HepG2 (cell line): ENCODE measurements around the gene PHACTR3. TPM values are rescaled to one million over a fixed set of nuclear protein-coding genes. Genes with fewer than 3 reads are reported as not detected.

Experiments
- ATAC-seq: fragments of 200-7000 bp; cut with Tn5 transposase; 3 replicates; pipeline ENCODE4 v1.9.1; 2020; ENCODE audit warnings: mild to moderate bottlenecking, moderate library complexity
- BruUV-seq: library from RNA; stranded (reverse); fragments of 400-500 nt; replicated peaks from 2 replicates; lab custom pipeline; 2021; lab: Mats Ljungman, UMichigan
- CTCF ChIA-PET: fragments of 300-600 bp; formaldehyde crosslinking; extraction: SDS; loops from one replicate; lab custom pipeline; 2021; ENCODE audit warnings: low total read pairs, inconsistent platforms, low intra/inter-chr PET ratio; lab: Yijun Ruan, JAX
- POLR2A ChIA-PET: fragments of 350-600 bp; sonication (Branson Sonifier 250); formaldehyde crosslinking; loops from one replicate; lab custom pipeline; 2020; ENCODE audit warnings: antibody characterized with exemption, inconsistent platforms; lab: Yijun Ruan, JAX
- DNase-seq: peaks from one replicate; pipeline ENCODE4 v3.0.0-alpha.2; 2015; ENCODE audit warnings: low spot score
- FAIRE-seq: peaks from 3 replicates; lab custom pipeline; 2011; peaks lifted over from hg19 to GRCh38; lab: Jason Lieb, UNC
- H2AFZ ChIP-seq: one replicate; pipeline ENCODE4 v1.6.1; 2011; ENCODE audit warnings: low read length, inconsistent platforms
- H3K27ac ChIP-seq: fragments of 300-600 bp; 3 replicates; pipeline ENCODE4 v1.8.0; 2011; ENCODE audit warnings: mixed run types, mild to moderate bottlenecking, mixed read lengths, low read length, inconsistent platforms; ENCODE audit not compliant: insufficient read depth; ENCODE audit errors: extremely low read length
- H3K27me3 ChIP-seq, 2 experiments: fragments of 200-600 bp in 1 of 2; 2 replicates in 1 of 2; 3 replicates in 1 of 2; pipeline versions ENCODE4 v1.6.0 to v1.8.0; 2011; ENCODE audit warnings: low read length in 2 of 2, mild to moderate bottlenecking in 2 of 2, moderate library complexity in 2 of 2, inconsistent platforms in 1 of 2; ENCODE audit not compliant: insufficient read depth in 2 of 2, control insufficient read depth in 1 of 2
- H3K36me3 ChIP-seq, 2 experiments: fragments of 200-600 bp in 1 of 2; replicated peaks in 1 of 2; 2 replicates in 1 of 2; 3 replicates in 1 of 2; pipeline versions ENCODE4 v1.5.1 to v1.8.0; 2011; ENCODE audit warnings: low read length in 2 of 2, inconsistent platforms in 1 of 2; ENCODE audit not compliant: insufficient read depth in 2 of 2, control insufficient read depth in 1 of 2
- H3K4me1 ChIP-seq: 2 replicates; pipeline ENCODE4 v1.5.1; 2012; ENCODE audit warnings: low read length, inconsistent platforms; ENCODE audit not compliant: insufficient read depth
- H3K4me2 ChIP-seq: 2 replicates; pipeline ENCODE4 v1.6.0; 2011; ENCODE audit warnings: low read depth, low read length, inconsistent platforms
- H3K4me3 ChIP-seq, 3 experiments: fragments of 200-600 bp in 1 of 3; sonication (generic), shearing (Covaris generic) in 1 of 3; replicated peaks in 1 of 3; 2 replicates each; pipeline ENCODE4 v1.5.1; 2011 to 2016; ENCODE audit warnings: low read length in 3 of 3, inconsistent platforms in 2 of 3, low read depth in 2 of 3, mild to moderate bottlenecking in 2 of 3, control low read depth in 1 of 3, mixed read lengths in 1 of 3; ENCODE audit not compliant: insufficient read depth in 1 of 3
- H3K79me2 ChIP-seq: one replicate; pipeline ENCODE4 v1.6.1; 2011; ENCODE audit warnings: low read length, inconsistent platforms; ENCODE audit not compliant: insufficient read depth
- H3K9ac ChIP-seq: 2 replicates; pipeline ENCODE4 v1.6.0; 2011; ENCODE audit warnings: mild to moderate bottlenecking, low read depth, low read length, inconsistent platforms; ENCODE audit not compliant: insufficient read depth
- H3K9me3 ChIP-seq: 2 replicates; pipeline ENCODE4 v1.5.1; 2012; ENCODE audit warnings: mild to moderate bottlenecking, low read length
- H4K20me1 ChIP-seq: 2 replicates; pipeline ENCODE4 v1.6.0; 2011; ENCODE audit warnings: inconsistent platforms, mild to moderate bottlenecking, low read length, moderate library complexity; ENCODE audit not compliant: insufficient read depth
- ARNT2 ChIP-seq: sonication (generic); formaldehyde crosslinking; IDR thresholded peaks from 2 replicates; pipeline ENCODE4 v1.8.0; 2022; ENCODE audit warnings: mild to moderate bottlenecking, low read depth, missing genetic modification reagents, moderate library complexity
- BCL6 ChIP-seq: IDR thresholded peaks from 2 replicates; pipeline ENCODE4 v1.6.1; 2016; ENCODE audit warnings: missing genetic modification reagents, missing compliant biosample characterization
- DNMT1 ChIP-seq: sonication (generic); formaldehyde crosslinking; IDR thresholded peaks from 2 replicates; pipeline ENCODE4 v1.5.1; 2020; ENCODE audit warnings: mild to moderate bottlenecking, missing genetic modification reagents
- FOXK1 ChIP-seq: sonication (generic); formaldehyde crosslinking; IDR thresholded peaks from 2 replicates; pipeline ENCODE4 v1.4.0; 2020; ENCODE audit warnings: low read depth, missing genetic modification reagents, borderline replicate concordance
- HDAC6 ChIP-seq: fragments of 200-600 bp; sonication (generic); IDR thresholded peaks from 2 replicates; pipeline ENCODE4 v1.7.0; 2017; ENCODE audit warnings: mild to moderate bottlenecking, antibody characterized with exemption, low read length, low read depth
- KDM1A ChIP-seq: IDR thresholded peaks from 2 replicates; pipeline ENCODE4 v1.6.1; 2016; ENCODE audit warnings: missing compliant biosample characterization
- MBD4 ChIP-seq: IDR thresholded peaks from 2 replicates; pipeline ENCODE4 v1.6.1; 2012; ENCODE audit warnings: low read length, inconsistent platforms, borderline replicate concordance
- MIER2 ChIP-seq: IDR thresholded peaks from 2 replicates; pipeline ENCODE4 v1.6.1; 2016; ENCODE audit warnings: missing biosample characterization, missing genetic modification reagents
- SALL2 ChIP-seq: sonication (generic); formaldehyde crosslinking; IDR thresholded peaks from 2 replicates; pipeline ENCODE4 v1.8.1; 2023; ENCODE audit warnings: mild to moderate bottlenecking, missing genetic modification reagents, inconsistent platforms
- SOX5 ChIP-seq: IDR thresholded peaks from 2 replicates; pipeline ENCODE4 v1.6.1; 2016; ENCODE audit warnings: borderline replicate concordance
- SRSF9 ChIP-seq: fragments of 200-400 bp; formaldehyde crosslinking; IDR thresholded peaks from 2 replicates; pipeline ENCODE4 v1.6.1; 2018; ENCODE audit warnings: borderline replicate concordance, mild to moderate bottlenecking, low read depth, low read length; ENCODE audit not compliant: insufficient read depth, poor library complexity, severe bottlenecking
- ZBTB14 ChIP-seq: sonication (generic); formaldehyde crosslinking; IDR thresholded peaks from 2 replicates; pipeline ENCODE4 v1.4.0; 2020; ENCODE audit warnings: missing genetic modification reagents
- ZNF12 ChIP-seq: sonication (generic); formaldehyde crosslinking; IDR thresholded peaks from 2 replicates; pipeline ENCODE4 v1.5.0; 2020; ENCODE audit warnings: missing genetic modification reagents
- ZNF234 ChIP-seq: sonication (generic); formaldehyde crosslinking; conservative IDR thresholded peaks from 2 replicates; pipeline ENCODE4 v1.5.1; 2020; ENCODE audit warnings: mild to moderate bottlenecking, missing genetic modification reagents
- ZNF530 ChIP-seq: sonication (generic); formaldehyde crosslinking; IDR thresholded peaks from 2 replicates; pipeline ENCODE4 v1.5.0; 2020; ENCODE audit warnings: low read depth, mild to moderate bottlenecking, missing genetic modification reagents
- WGBS: methylation state at CpG from one replicate; pipeline ENCODE4 v1.1.6; 2017; ENCODE audit warnings: low lambda C conversion rate; 5-methylcytosine and 5-hydroxymethylcytosine counted together
- in situ Hi-C: cut with HindIII; loops from 2 replicates; pipeline ENCODE4 v1.10.0; 2017; ENCODE audit warnings: low pct_unique_long_range_greater_than_20kb; ENCODE audit not compliant: extremely low pct_ligation_motif_present
- intact Hi-C: fragments of 100-400 bp; cut with micrococcal nuclease; formaldehyde crosslinking; loops from one replicate; pipeline ENCODE4 v1.10.0; 2022; ENCODE audit not compliant: unreplicated experiment
- polyA plus RNA-seq, 8 experiments: library from polyadenylated mRNA; depleted of rRNA in 3 of 8; stranded (reverse) in 7 of 8; unstranded in 1 of 8; fragments of >200 nt; fragmentation: Illumina TruSeq in 4 of 8; extraction: Trizol in 4 of 8; gene quantifications; 2 replicates each; pipeline versions ENCODE4 v1.2.1 to v1.2.3, GENCODE V29; 2011 to 2016; ENCODE audit warnings: low read depth in 4 of 8, missing spikeins in 1 of 8, mixed read lengths in 1 of 8; ENCODE audit not compliant: insufficient read depth in 1 of 8
- total RNA-seq, 5 experiments: library from RNA; depleted of rRNA; stranded (reverse); fragments of >200 nt; fragmentation: Illumina TruSeq; extraction: Trizol; gene quantifications; 2 replicates each; pipeline ENCODE4 v1.2.3, GENCODE V29; 2016; ENCODE audit warnings: low read depth in 1 of 5
- TF ChIP-seq, protein P1 (sequence below): sonication (generic); formaldehyde crosslinking; IDR thresholded peaks from 2 replicates; pipeline ENCODE4 v1.4.0; 2020; ENCODE audit warnings: low read depth, mild to moderate bottlenecking, missing genetic modification reagents
- TF ChIP-seq, protein P2 (sequence below): sonication (generic); formaldehyde crosslinking; IDR thresholded peaks from 2 replicates; pipeline ENCODE4 v1.4.0; 2020; ENCODE audit warnings: missing genetic modification reagents
- TF ChIP-seq, protein P3 (sequence below), 2 experiments: fragments of 450-650 bp in 1 of 2; sonication (generic) in 1 of 2; formaldehyde crosslinking; IDR thresholded peaks; 2 replicates each; pipeline versions ENCODE4 v1.5.0 to v1.8.0; 2020 to 2022; ENCODE audit warnings: mild to moderate bottlenecking in 1 of 2, missing genetic modification reagents in 1 of 2

The PHACTR3 gene
- total and polyA plus RNA-seq, 2 of the 13 experiments (the other 11 are each of a cell fraction or from before 2014, with no cell fraction given): not detected

DNA sequence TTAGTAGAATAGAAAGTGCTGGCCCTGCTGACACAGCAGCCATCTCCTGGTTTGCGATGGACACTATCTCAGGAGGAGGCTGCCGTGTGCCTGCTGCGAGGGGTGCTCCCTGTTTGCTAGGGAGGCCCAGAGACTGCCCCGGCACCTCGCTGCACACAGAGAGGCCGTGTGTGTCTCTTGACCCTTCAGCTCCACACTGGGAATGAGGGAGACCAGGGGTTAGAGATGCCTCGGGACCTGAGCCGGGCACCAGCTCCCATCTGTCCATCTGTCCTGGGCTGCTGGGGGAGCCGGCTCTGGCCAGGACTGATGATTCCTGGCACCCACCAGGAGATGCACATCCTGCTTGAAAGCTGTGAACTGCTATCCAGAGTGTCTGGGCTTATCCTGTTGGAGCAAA, 18.2 kb downstream of the PHACTR3 start:
- Histone ChIP-seq H3K4me3 (no peak overlapping the region), H3K4me2 (no peak overlapping the region), H3K27me3 (peaks cover 16 to 39% of the 10 kb centered on the region in 2 experiments; a peak in 3 of 5 replicates), H3K79me2 (no peaks in the 10 kb centered on the region), H4K20me1 (no peaks in the 10 kb centered on the region), H3K9ac (no peak overlapping the region), H3K36me3 (no peaks in the 10 kb centered on the region), H3K27ac (no peak overlapping the region), H2AFZ (no peak overlapping the region), H3K4me1 (no peaks in the 10 kb centered on the region), H3K9me3 (no peaks in the 10 kb centered on the region)
- FAIRE-seq (no peak), ATAC-seq (no peak), DNase-seq (no peak)
- ChIA-PET CTCF (no interaction called here), POLR2A (no interaction called here)
- TF ChIP-seq KDM1A (CRISPR knock-in tag): no peak
- TF ChIP-seq MIER2 (CRISPR knock-in tag): no peak
- TF ChIP-seq ARNT2 (CRISPR knock-in tag): no peak
- no peak for TF ChIP-seq SALL2 (CRISPR knock-in tag)
- TF ChIP-seq DNMT1 (CRISPR knock-in tag): no peak
- TF ChIP-seq HDAC6: no peak
- no peak for TF ChIP-seq SRSF9
- no peak for TF ChIP-seq MBD4
- TF ChIP-seq ZNF234 (CRISPR knock-in tag): no peak
- no peak for TF ChIP-seq BCL6 (CRISPR knock-in tag)
- no peak for TF ChIP-seq ZBTB14 (CRISPR knock-in tag)
- no peak for TF ChIP-seq ZNF530 (CRISPR knock-in tag)
- TF ChIP-seq SOX5 (CRISPR knock-in tag): no peak
- TF ChIP-seq, protein P1, sequence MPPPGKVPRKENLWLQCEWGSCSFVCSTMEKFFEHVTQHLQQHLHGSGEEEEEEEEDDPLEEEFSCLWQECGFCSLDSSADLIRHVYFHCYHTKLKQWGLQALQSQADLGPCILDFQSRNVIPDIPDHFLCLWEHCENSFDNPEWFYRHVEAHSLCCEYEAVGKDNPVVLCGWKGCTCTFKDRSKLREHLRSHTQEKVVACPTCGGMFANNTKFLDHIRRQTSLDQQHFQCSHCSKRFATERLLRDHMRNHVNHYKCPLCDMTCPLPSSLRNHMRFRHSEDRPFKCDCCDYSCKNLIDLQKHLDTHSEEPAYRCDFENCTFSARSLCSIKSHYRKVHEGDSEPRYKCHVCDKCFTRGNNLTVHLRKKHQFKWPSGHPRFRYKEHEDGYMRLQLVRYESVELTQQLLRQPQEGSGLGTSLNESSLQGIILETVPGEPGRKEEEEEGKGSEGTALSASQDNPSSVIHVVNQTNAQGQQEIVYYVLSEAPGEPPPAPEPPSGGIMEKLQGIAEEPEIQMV (CRISPR knock-in tag): no peak
- no peak for TF ChIP-seq ZNF12 (CRISPR knock-in tag)
- TF ChIP-seq, protein P2, sequence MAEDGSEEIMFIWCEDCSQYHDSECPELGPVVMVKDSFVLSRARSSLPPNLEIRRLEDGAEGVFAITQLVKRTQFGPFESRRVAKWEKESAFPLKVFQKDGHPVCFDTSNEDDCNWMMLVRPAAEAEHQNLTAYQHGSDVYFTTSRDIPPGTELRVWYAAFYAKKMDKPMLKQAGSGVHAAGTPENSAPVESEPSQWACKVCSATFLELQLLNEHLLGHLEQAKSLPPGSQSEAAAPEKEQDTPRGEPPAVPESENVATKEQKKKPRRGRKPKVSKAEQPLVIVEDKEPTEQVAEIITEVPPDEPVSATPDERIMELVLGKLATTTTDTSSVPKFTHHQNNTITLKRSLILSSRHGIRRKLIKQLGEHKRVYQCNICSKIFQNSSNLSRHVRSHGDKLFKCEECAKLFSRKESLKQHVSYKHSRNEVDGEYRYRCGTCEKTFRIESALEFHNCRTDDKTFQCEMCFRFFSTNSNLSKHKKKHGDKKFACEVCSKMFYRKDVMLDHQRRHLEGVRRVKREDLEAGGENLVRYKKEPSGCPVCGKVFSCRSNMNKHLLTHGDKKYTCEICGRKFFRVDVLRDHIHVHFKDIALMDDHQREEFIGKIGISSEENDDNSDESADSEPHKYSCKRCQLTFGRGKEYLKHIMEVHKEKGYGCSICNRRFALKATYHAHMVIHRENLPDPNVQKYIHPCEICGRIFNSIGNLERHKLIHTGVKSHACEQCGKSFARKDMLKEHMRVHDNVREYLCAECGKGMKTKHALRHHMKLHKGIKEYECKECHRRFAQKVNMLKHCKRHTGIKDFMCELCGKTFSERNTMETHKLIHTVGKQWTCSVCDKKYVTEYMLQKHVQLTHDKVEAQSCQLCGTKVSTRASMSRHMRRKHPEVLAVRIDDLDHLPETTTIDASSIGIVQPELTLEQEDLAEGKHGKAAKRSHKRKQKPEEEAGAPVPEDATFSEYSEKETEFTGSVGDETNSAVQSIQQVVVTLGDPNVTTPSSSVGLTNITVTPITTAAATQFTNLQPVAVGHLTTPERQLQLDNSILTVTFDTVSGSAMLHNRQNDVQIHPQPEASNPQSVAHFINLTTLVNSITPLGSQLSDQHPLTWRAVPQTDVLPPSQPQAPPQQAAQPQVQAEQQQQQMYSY (CRISPR knock-in tag): no peak
- TF ChIP-seq FOXK1: no peak
- TF ChIP-seq, protein P3, sequence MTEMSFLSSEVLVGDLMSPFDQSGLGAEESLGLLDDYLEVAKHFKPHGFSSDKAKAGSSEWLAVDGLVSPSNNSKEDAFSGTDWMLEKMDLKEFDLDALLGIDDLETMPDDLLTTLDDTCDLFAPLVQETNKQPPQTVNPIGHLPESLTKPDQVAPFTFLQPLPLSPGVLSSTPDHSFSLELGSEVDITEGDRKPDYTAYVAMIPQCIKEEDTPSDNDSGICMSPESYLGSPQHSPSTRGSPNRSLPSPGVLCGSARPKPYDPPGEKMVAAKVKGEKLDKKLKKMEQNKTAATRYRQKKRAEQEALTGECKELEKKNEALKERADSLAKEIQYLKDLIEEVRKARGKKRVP (CRISPR knock-in tag; IDR thresholded peaks at IDR 0.05): no peak
- in situ Hi-C loops (loop anchor here (10.0 kb wide), 1 partner anchor 62 kb away; no protein-coding TSS in a partner anchor), intact Hi-C loops (no loop called here)
- WGBS: 3% methylated on average over 9 of the region's 9 CpGs
- no TSS peak for BruUV-seq
